ENCODE results near the gene TRIM60.

- TF ChIP-seq EZH2phosphoT487 (IDR thresholded peaks at IDR 0.05; ENCODE audit: insufficient read depth, low read depth) (no peak), EZH2 (IDR thresholded peaks at IDR 0.05; ENCODE audit: insufficient read depth, poor library complexity, severe bottlenecking) (no peak)
Observed at GRCh38 chr4:164997941-164998340, 33.9 kb upstream of the TRIM60 start.

Measured in GM23248 (cell line).